CD14-positive monocyte (primary cell): ENCODE measurements around the gene ARID3C. TPM values are rescaled to one million over a fixed set of nuclear protein-coding genes. Genes with fewer than 3 reads are reported as not detected.
A peak's percentile ranks its signal among the peaks of the same experiment; 100 is the strongest.

Experiments
- DNase-seq, 3 donors: peaks; one replicate each; pipeline ENCODE4 v3.0.0-alpha.2; 2011 to 2022
- H2AFZ ChIP-seq: 2 replicates; pipeline ENCODE4 v1.6.0; 2012; ENCODE audit warnings: mild to moderate bottlenecking, low read depth, low read length, inconsistent platforms; ENCODE audit not compliant: insufficient read depth, poor library complexity, severe bottlenecking
- H3K27ac ChIP-seq, 2 donors: 1 replicate in 1 of 2; 2 replicates in 1 of 2; pipeline ENCODE4 v1.5.1; 2012 to 2013; ENCODE audit warnings: low read length in 2 of 2, control low read depth in 1 of 2, inconsistent platforms in 1 of 2, low read depth in 1 of 2, mild to moderate bottlenecking in 1 of 2
- H3K27me3 ChIP-seq, 2 donors: one replicate each; pipeline versions ENCODE4 v1.6.0 to v1.6.1; 2011 to 2013; ENCODE audit warnings: low read length in 2 of 2; ENCODE audit not compliant: control insufficient read depth in 2 of 2, insufficient read depth in 2 of 2
- H3K36me3 ChIP-seq, 2 donors: replicated peaks in 1 of 2; 1 replicate in 1 of 2; 2 replicates in 1 of 2; pipeline versions ENCODE4 v1.5.1 to v1.6.1; 2012 to 2013; ENCODE audit warnings: low read length in 2 of 2, control low read depth in 1 of 2, inconsistent platforms in 1 of 2, mild to moderate bottlenecking in 1 of 2; ENCODE audit not compliant: insufficient read depth in 2 of 2, control insufficient read depth in 1 of 2
- H3K4me1 ChIP-seq, 2 donors: 1 replicate in 1 of 2; 2 replicates in 1 of 2; pipeline versions ENCODE4 v1.5.1 to v1.6.1; 2012 to 2013; ENCODE audit warnings: low read length in 2 of 2, control low read depth in 1 of 2, inconsistent platforms in 1 of 2, mild to moderate bottlenecking in 1 of 2, moderate library complexity in 1 of 2; ENCODE audit not compliant: insufficient read depth in 2 of 2, control insufficient read depth in 1 of 2
- H3K4me2 ChIP-seq: replicated peaks from 2 replicates; pipeline ENCODE3; 2012; ENCODE audit warnings: low read length, moderate library complexity, mild to moderate bottlenecking; ENCODE audit not compliant: poor library complexity, severe bottlenecking; ENCODE audit errors: extremely low read depth
- H3K4me3 ChIP-seq, 3 experiments: fragments of 200-600 bp in 1 of 3; sonication (generic) in 1 of 3; replicated peaks in 1 of 3; 1 replicate in 2 of 3; 2 replicates in 1 of 3; pipeline ENCODE4 v1.5.1; 2011 to 2013; ENCODE audit warnings: low read length in 3 of 3, mild to moderate bottlenecking in 3 of 3, control low read depth in 2 of 3, low read depth in 2 of 3, inconsistent platforms in 1 of 3, moderate library complexity in 1 of 3
- H3K79me2 ChIP-seq: 2 replicates; pipeline ENCODE4 v1.6.0; 2012; ENCODE audit warnings: mild to moderate bottlenecking, control low read depth, inconsistent platforms, low read length, moderate library complexity; ENCODE audit not compliant: insufficient read depth
- H3K9ac ChIP-seq: 2 replicates; pipeline ENCODE4 v1.6.0; 2017; ENCODE audit warnings: low read length, mild to moderate bottlenecking; ENCODE audit not compliant: insufficient read depth, poor library complexity, severe bottlenecking
- H3K9me3 ChIP-seq, 2 donors: replicated peaks in 1 of 2; 1 replicate in 1 of 2; 2 replicates in 1 of 2; pipeline versions ENCODE4 v1.5.1 to v1.6.1; 2012 to 2013; ENCODE audit warnings: low read length in 2 of 2, control low read depth in 1 of 2; ENCODE audit not compliant: control insufficient read depth in 1 of 2, insufficient read depth in 1 of 2
- H4K20me1 ChIP-seq: 2 replicates; pipeline ENCODE4 v1.6.0; 2012; ENCODE audit warnings: mild to moderate bottlenecking, low read length, control low read depth, moderate library complexity; ENCODE audit not compliant: insufficient read depth
- H3K27ac Mint-ChIP-seq, 7 donors: one replicate each; pipeline ENCODE4 v1.8.0; 2020; ENCODE audit warnings: mild to moderate bottlenecking in 7 of 7, mixed read lengths in 7 of 7, moderate library complexity in 6 of 7, inconsistent platforms in 2 of 7
- H3K27me3 Mint-ChIP-seq, 3 donors: one replicate each; pipeline ENCODE4 v1.8.0; 2021 to 2022; ENCODE audit warnings: low read depth in 3 of 3, mild to moderate bottlenecking in 3 of 3, mixed read lengths in 3 of 3, moderate library complexity in 3 of 3, inconsistent platforms in 1 of 3
- H3K36me3 Mint-ChIP-seq, 2 donors: one replicate each; pipeline ENCODE4 v1.8.0; 2020; ENCODE audit warnings: mixed read lengths in 2 of 2, inconsistent platforms in 1 of 2, mild to moderate bottlenecking in 1 of 2
- H3K4me1 Mint-ChIP-seq: one replicate; pipeline ENCODE4 v1.8.0; 2020; ENCODE audit warnings: mild to moderate bottlenecking, mixed read lengths
- H3K4me3 Mint-ChIP-seq, 2 donors: one replicate each; pipeline ENCODE4 v1.8.0; 2020; ENCODE audit warnings: mild to moderate bottlenecking in 2 of 2, mixed read lengths in 2 of 2, moderate library complexity in 1 of 2
- H3K9me3 Mint-ChIP-seq, 7 donors: one replicate each; pipeline ENCODE4 v1.8.0; 2020 to 2022; ENCODE audit warnings: mixed read lengths in 7 of 7, mild to moderate bottlenecking in 6 of 7, moderate library complexity in 6 of 7, inconsistent platforms in 2 of 7
- CTCF ChIP-seq: fragments of 200-600 bp; IDR thresholded peaks from one replicate; pipeline ENCODE4 v1.8.0; 2022; ENCODE audit warnings: antibody characterized with exemption, mild to moderate bottlenecking
- WGBS: methylation state at CpG from one replicate; pipeline ENCODE4 v1.1.5; 2013; ENCODE audit warnings: missing lambda C conversion rate; ENCODE audit not compliant: insufficient coverage; 5-methylcytosine and 5-hydroxymethylcytosine counted together
- intact Hi-C, 2 donors: fragments of 100-400 bp; cut with micrococcal nuclease; formaldehyde crosslinking; loops; one replicate each; pipeline versions ENCODE4 v1.15.0 to v1.15.1; 2023
- polyA plus RNA-seq, 3 donors: library from polyadenylated mRNA; depleted of rRNA in 1 of 3; unstranded in 2 of 3; stranded (reverse) in 1 of 3; fragments of 300-500 nt in 2 of 3; fragments of >200 nt in 1 of 3; fragmentation: Illumina TruSeq in 2 of 3; gene quantifications; 1 replicate in 2 of 3; 2 replicates in 1 of 3; pipeline ENCODE4 v1.2.3, GENCODE V29; 2012 to 2021

ARID3C gene
- polyA plus RNA-seq, 3 donors: not detected

GRCh38 chr9:34653151-34654072 is 24.5 kb upstream of the ARID3C start:
- Mint-ChIP-seq H3K4me3 (no peak overlapping the region), H3K27me3 (peaks cover 8 to 14% (median 8%) of the 10 kb centered on the region in 3 donors), H3K9me3 (peaks cover 0 to 4% (median 0%) of the 10 kb centered on the region in 7 donors), H3K4me1 (peaks cover 25% of the 10 kb centered on the region), H3K36me3 (peaks cover 28 to 36% of the 10 kb centered on the region in 2 donors), H3K27ac (peak overlapping the region in 2 of 7 donors; percentile 26 to 34)
- Histone ChIP-seq H4K20me1 (no peaks in the 10 kb centered on the region), H3K4me2 (no peak overlapping the region), H3K9ac (no peak overlapping the region), H3K9me3 (no peaks in the 10 kb centered on the region), H3K27ac (no peak overlapping the region), H3K4me3 (no peak overlapping the region), H2AFZ (no peak overlapping the region), H3K79me2 (no peaks in the 10 kb centered on the region), H3K36me3 (peaks cover 16 to 26% of the 10 kb centered on the region in 2 donors), H3K4me1 (peaks cover 5 to 10% of the 10 kb centered on the region in 2 donors), H3K27me3 (no peaks in the 10 kb centered on the region)
- intact Hi-C loops: no loop called here
- 79% methylated on average over 8 of the region's 11 CpGs for WGBS
- no peak for DNase-seq
- TF ChIP-seq CTCF: no peak

GRCh38 chr9:34652602-34653000 is 23.7 kb upstream of the ARID3C start:
- peak overlapping the region in 2 of 7 donors; percentile 1 to 26 for H3K27ac Mint-ChIP-seq
- Histone ChIP-seq H3K4me3 (no peak overlapping the region), H3K9ac (no peak overlapping the region), H3K36me3 (peaks cover 18 to 30% of the 10 kb centered on the region in 2 donors), H3K9me3 (no peaks in the 10 kb centered on the region), H3K4me2 (peak overlapping the region; percentile 46), H3K27me3 (no peaks in the 10 kb centered on the region), H3K27ac (no peak overlapping the region), H4K20me1 (peaks cover 7% of the 10 kb centered on the region), H3K4me1 (peaks cover 10 to 14% of the 10 kb centered on the region in 2 donors), H2AFZ (no peak overlapping the region), H3K79me2 (no peaks in the 10 kb centered on the region)
- H3K9me3 Mint-ChIP-seq: peaks cover 0 to 4% (median 0%) of the 10 kb centered on the region in 7 donors
- H3K36me3 Mint-ChIP-seq: peaks cover 34 to 44% of the 10 kb centered on the region in 2 donors
- no peak for TF ChIP-seq CTCF
- DNase-seq: no peak
- peak overlapping the region; percentile 54 to 72 for H3K4me3 Mint-ChIP-seq
- H3K4me1 Mint-ChIP-seq: peaks cover 31% of the 10 kb centered on the region
- peaks cover 8 to 14% (median 8%) of the 10 kb centered on the region in 3 donors for H3K27me3 Mint-ChIP-seq
- WGBS: 65% methylated on average over 3 of the region's 5 CpGs
- intact Hi-C loops: no loop called here
